ENCODE measurements around the gene ARPC5L. TPM values are rescaled to one million over a fixed set of nuclear protein-coding genes. Genes with fewer than 3 reads are reported as not detected.

ARPC5L gene
- total RNA-seq, 1 experiment from 2014 or later, result 58.5 TPM

DNA sequence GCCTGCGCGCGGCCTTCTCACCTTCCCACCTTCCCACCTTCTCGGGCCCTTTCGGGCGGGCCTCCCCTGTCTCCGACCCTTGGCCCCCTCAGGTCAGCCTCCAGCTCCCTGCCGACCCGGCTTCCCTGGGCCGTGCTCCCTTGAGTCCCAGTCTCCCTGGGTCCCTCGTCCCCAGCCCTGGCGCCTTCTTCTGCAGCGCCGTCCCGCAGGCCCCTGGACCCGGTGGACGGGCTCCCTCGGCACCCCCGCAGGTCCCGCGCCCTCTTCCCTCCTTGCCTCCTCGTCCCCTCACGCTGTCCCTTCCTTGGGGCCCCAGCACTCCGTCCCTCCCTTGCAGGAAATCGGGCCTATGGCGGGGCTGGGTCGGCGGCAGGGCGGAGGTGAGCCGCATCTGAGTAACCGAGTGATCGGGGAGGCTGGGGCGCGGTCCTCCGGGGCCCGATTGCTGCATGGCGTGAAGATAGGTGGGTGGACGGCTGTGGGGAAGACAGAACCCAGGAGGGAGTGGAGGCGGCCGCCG is 7.6 kb downstream of the ARPC5L start:
- peak; percentile 47 to 53 for DNase-seq
- Histone ChIP-seq H3K27ac (peak overlapping the region; percentile 74), H3K4me1 (peaks cover 5% of the 10 kb centered on the region), H3K36me3 (peaks cover 18% of the 10 kb centered on the region), H3K4me3 (peak overlapping the region; percentile 83), H3K27me3 (no peaks in the 10 kb centered on the region), H3K9me3 (replicated peaks) (no peaks in the 10 kb centered on the region)

DNA sequence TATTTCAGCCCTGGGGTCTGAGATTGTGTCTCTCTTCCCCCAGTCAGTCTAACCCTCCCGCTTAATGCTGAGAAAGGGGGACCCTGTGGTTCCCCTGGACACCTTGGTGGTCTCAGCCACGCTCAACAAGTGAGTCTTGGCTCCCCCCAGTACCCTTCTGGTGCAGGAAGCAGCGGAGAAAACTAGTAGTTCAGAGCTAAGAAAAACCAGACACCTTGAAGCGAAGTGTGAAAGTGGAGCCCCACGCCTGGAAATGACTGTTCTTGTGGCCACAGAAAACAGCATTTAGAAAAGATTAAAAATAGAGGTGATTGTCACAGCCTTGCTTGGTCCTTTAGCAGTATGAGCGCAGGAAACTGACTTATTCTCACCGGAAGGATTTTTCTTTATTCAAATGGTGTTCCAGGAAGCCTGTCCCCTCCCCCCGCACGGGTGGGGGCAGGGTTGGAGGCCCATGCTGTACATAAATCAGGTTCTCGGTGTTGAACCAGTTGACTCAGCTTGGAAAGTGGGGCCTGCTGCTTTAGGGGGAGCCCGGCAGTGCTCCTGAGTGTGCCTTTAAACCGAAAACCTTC is 8.1 kb downstream of the ARPC5L start:
- peaks cover 23% of the 10 kb centered on the region for H3K36me3 ChIP-seq
- H3K9me3 ChIP-seq (replicated peaks), result no peaks in the 10 kb centered on the region
- peak overlapping the region; percentile 83 for H3K4me3 ChIP-seq
- DNase-seq, result peak in 1 of 2 experiments; percentile 28
- peak overlapping the region; percentile 74; the same call in 1 of the 2 replicates for H3K27ac ChIP-seq
- peaks cover 5% of the 10 kb centered on the region for H3K4me1 ChIP-seq
- no peaks in the 10 kb centered on the region for H3K27me3 ChIP-seq

GRCh38 chr9:124870723-124871122 is 8.8 kb downstream of the ARPC5L start:
- Histone ChIP-seq H3K27ac (no peak overlapping the region), H3K9me3 (replicated peaks) (no peaks in the 10 kb centered on the region), H3K4me1 (peaks cover 5% of the 10 kb centered on the region), H3K36me3 (peaks cover 30% of the 10 kb centered on the region), H3K4me3 (no peak overlapping the region; the same call in 1 of the 2 replicates), H3K27me3 (no peaks in the 10 kb centered on the region)
- DNase-seq, result no peak

DNA sequence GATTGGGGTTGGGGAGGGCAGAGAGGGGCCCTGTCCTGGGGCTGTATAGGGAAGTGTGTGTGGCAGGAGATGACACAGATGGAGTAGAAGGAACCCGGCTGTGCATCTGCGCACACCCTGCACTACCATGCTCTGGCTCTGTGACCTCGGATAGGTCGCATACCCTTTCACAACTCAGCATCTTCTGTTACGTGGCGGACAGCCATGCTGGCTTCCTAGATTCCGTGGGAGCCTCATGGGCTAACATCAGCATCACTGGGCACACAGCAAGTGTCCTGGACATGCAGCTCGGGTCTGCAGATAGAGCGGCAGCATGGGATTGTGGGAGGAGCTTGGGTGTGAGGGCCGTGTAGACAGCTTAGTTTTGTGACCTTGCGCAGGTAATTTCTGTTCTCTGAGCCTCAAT is 9.2 kb downstream of the ARPC5L start:
- H3K27me3 ChIP-seq, result no peaks in the 10 kb centered on the region
- H3K27ac ChIP-seq, result no peak overlapping the region
- no peak for DNase-seq
- H3K4me1 ChIP-seq, result peaks cover 5% of the 10 kb centered on the region
- no peak overlapping the region for H3K4me3 ChIP-seq
- no peaks in the 10 kb centered on the region for H3K9me3 ChIP-seq (replicated peaks)
- peaks cover 34% of the 10 kb centered on the region for H3K36me3 ChIP-seq

DNA sequence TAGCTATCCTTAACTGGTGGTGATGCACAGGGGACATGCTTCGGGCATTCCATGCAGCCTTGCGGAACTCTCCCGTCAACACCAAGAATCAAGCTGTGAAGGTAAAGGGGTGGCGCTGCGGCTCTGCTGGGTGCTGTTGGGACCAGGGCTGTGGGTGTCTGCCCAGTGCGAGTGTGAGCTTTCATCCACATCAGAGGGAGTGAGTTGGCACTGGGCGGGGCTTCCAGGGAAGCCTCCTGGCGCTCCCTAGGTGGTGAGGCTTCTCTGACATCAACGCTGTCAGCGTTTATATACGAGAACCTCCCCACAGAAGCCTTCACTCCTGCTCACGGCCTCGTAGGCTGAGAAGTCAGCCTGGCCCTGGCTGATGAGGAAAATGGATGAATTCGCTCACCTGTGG is 11.7 kb downstream of the ARPC5L start:
- H3K36me3 ChIP-seq, result peaks cover 56% of the 10 kb centered on the region
- H3K4me3 ChIP-seq, result no peak overlapping the region
- no peaks in the 10 kb centered on the region for H3K27me3 ChIP-seq
- no peak overlapping the region for H3K27ac ChIP-seq
- no peaks in the 10 kb centered on the region for H3K9me3 ChIP-seq (replicated peaks)
- peaks cover 5% of the 10 kb centered on the region for H3K4me1 ChIP-seq
- DNase-seq, result no peak

DNA sequence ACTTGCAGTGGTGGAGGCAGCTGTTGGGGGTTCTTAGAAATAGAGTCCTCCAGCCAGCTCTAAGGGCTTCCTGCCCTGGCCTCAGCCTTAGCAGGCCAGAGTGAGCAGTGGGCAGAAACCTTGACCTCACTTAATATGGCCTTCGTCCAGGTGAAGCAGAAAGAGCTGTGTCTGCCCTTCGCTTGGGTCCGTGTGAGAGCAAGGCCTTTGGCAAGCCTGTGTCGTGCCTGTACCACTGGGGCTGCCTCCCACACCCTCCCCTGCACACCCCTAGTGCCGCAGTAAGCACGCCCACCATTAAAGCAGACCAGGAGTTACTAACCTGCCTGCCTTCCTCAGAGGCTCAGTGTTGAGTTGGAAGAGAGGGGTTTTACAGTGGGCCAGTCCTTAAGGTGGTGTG is 13.6 kb downstream of the ARPC5L start:
- peaks cover 60% of the 10 kb centered on the region for H3K36me3 ChIP-seq
- peaks cover 2% of the 10 kb centered on the region for H3K4me1 ChIP-seq
- DNase-seq, result no peak

GRCh38 chr9:124877021-124877782 is 15.3 kb downstream of the ARPC5L start:
- Histone ChIP-seq H3K27me3 (no peaks in the 10 kb centered on the region), H3K36me3 (peaks cover 55% of the 10 kb centered on the region), H3K4me1 (no peaks in the 10 kb centered on the region), H3K4me3 (no peak overlapping the region), H3K9me3 (replicated peaks) (no peaks in the 10 kb centered on the region), H3K27ac (no peak overlapping the region)
- no peak for DNase-seq

More for the DNA sequence above, 13.6 kb downstream of the ARPC5L start:
- Histone ChIP-seq H3K9me3 (replicated peaks) (no peaks in the 10 kb centered on the region), H3K4me3 (no peak overlapping the region), H3K27ac (no peak overlapping the region), H3K27me3 (no peaks in the 10 kb centered on the region)

DNA sequence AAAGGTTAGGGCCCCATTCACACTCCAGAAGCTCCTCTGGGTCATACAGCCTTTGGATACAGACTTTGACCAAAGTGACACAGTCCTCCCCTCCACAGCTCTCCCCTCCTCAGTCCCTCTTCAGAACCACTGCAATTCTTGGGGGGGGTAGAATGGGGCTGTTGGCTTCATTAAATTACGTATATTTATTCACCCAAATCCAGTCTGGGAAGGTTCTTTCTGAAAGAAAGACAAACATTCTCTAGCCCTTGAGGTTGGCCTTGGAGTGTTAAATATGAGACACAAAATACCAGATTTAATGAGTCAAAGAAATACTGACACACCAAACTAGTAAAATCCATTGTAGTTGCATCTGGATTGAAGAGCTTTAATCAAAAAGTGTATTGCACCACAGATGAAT is 16.1 kb downstream of the ARPC5L start:
- no peaks in the 10 kb centered on the region for H3K27me3 ChIP-seq
- H3K36me3 ChIP-seq, result peaks cover 52% of the 10 kb centered on the region
- DNase-seq, result no peak

GRCh38 chr9:124878518-124878917 is 16.6 kb downstream of the ARPC5L start:
- H3K27me3 ChIP-seq, result no peaks in the 10 kb centered on the region
- no peaks in the 10 kb centered on the region for H3K4me1 ChIP-seq
- peaks cover 51% of the 10 kb centered on the region for H3K36me3 ChIP-seq
- H3K9me3 ChIP-seq (replicated peaks), result no peaks in the 10 kb centered on the region
- no peak overlapping the region for H3K4me3 ChIP-seq
- H3K27ac ChIP-seq, result no peak overlapping the region
- no peak for DNase-seq

More for the DNA sequence above, 16.1 kb downstream of the ARPC5L start:
- Histone ChIP-seq H3K4me1 (no peaks in the 10 kb centered on the region), H3K9me3 (replicated peaks) (no peaks in the 10 kb centered on the region), H3K27ac (no peak overlapping the region), H3K4me3 (no peak overlapping the region)

GRCh38 chr9:124879226-124879625 is 17.3 kb downstream of the ARPC5L start:
- DNase-seq, result peak in 1 of 2 experiments; percentile 22
- H3K4me3 ChIP-seq, result no peak overlapping the region
- peaks cover 45% of the 10 kb centered on the region for H3K36me3 ChIP-seq
- no peaks in the 10 kb centered on the region for H3K4me1 ChIP-seq
- no peak overlapping the region for H3K27ac ChIP-seq
- H3K9me3 ChIP-seq (replicated peaks), result no peaks in the 10 kb centered on the region
- H3K27me3 ChIP-seq, result no peaks in the 10 kb centered on the region

GRCh38 chr9:124880501-124880900 is 18.6 kb downstream of the ARPC5L start:
- no peaks in the 10 kb centered on the region for H3K4me1 ChIP-seq
- H3K27me3 ChIP-seq, result no peaks in the 10 kb centered on the region
- H3K27ac ChIP-seq, result no peak overlapping the region
- H3K9me3 ChIP-seq (replicated peaks), result no peaks in the 10 kb centered on the region
- H3K36me3 ChIP-seq, result peaks cover 33% of the 10 kb centered on the region
- DNase-seq, result no peak
- no peak overlapping the region for H3K4me3 ChIP-seq

DNA sequence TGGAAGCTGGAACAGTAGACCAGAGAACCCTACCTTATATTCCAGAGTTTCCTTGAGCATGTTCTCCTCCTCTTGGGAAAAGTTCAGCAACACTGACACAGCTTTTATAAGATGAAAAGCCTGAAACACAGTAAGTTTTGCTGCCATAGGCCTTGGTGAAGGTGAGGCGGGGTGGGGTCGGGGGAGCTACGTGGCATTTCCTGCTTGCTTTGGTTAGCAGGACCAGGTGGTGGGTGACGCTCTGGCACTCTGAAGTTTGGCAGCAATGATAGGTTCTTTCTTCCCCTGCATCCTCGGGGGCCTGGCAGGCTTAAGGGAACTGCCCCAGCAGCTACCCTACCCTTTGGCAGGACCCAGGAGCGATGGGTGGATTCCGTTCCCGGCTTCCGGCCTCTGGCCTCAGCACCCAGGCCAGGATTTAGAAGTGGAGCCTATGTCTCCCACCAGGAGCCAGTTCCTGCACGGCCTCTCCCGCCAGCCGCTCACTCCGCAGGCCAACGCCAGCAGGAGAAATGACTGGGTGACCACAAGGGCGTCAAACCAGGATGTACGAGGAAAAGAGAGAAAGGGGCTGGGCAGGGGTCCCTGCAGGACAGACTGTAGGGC is 19.3 kb downstream of the ARPC5L start:
- no peak for DNase-seq
- no peaks in the 10 kb centered on the region for H3K4me1 ChIP-seq
- no peaks in the 10 kb centered on the region for H3K27me3 ChIP-seq
- no peak overlapping the region for H3K27ac ChIP-seq
- H3K36me3 ChIP-seq, result peaks cover 25% of the 10 kb centered on the region
- H3K9me3 ChIP-seq (replicated peaks), result no peaks in the 10 kb centered on the region
- H3K4me3 ChIP-seq, result no peak overlapping the region

GRCh38 chr9:124882231-124882630 is 20.3 kb downstream of the ARPC5L start:
- Histone ChIP-seq H3K4me3 (no peak overlapping the region), H3K36me3 (peaks cover 15% of the 10 kb centered on the region), H3K9me3 (replicated peaks) (no peaks in the 10 kb centered on the region), H3K27me3 (no peaks in the 10 kb centered on the region), H3K4me1 (no peaks in the 10 kb centered on the region), H3K27ac (no peak overlapping the region)
- DNase-seq, result no peak

- Histone ChIP-seq H3K9me3 (replicated peaks) (no peaks in the 10 kb centered on the region), H3K27ac (no peak overlapping the region), H3K36me3 (no peaks in the 10 kb centered on the region; the same call in 1 of the 2 replicates), H3K4me1 (no peaks in the 10 kb centered on the region), H3K4me3 (no peak overlapping the region), H3K27me3 (no peaks in the 10 kb centered on the region)
- DNase-seq, result no peak
Observed at GRCh38 chr9:124884376-124884775, 22.4 kb downstream of the ARPC5L start.

DNA sequence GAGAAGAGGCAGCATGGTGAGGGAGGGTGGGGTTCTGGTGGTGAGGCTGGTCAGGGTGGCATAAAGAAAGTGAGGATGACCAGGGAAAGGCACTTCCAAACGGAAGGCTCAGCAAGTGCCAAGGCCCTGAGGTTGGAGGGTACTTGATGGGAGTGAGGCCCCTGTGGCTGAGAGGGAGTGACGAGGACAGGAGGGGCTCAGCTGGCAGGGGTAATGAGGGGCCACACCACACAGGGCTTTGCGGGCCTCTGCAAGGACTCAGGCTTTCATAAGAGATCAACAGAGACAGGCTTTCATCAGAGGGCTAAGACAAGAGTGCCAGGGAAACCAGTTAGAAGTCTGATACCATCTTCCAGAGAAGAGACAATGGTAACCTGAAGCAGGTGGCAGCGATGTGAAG is 23.6 kb downstream of the ARPC5L start:
- Histone ChIP-seq H3K9me3 (replicated peaks) (no peaks in the 10 kb centered on the region), H3K27ac (no peak overlapping the region), H3K4me3 (no peak overlapping the region), H3K36me3 (no peaks in the 10 kb centered on the region; the same call in 1 of the 2 replicates), H3K4me1 (no peaks in the 10 kb centered on the region), H3K27me3 (no peaks in the 10 kb centered on the region)
- DNase-seq, result no peak
